Hepatocyte (in vitro differentiated cells): ENCODE measurements around the gene KIAA0319L.

Experiments
- CTCF ChIP-seq: fragments of 200-600 bp; sonication (generic); IDR thresholded peaks from 2 replicates; pipeline ENCODE4 v1.5.1; 2016; ENCODE audit warnings: antibody characterized with exemption, mild to moderate bottlenecking; ENCODE audit not compliant: poor library complexity
- EZH2phosphoT487 ChIP-seq: fragments of 200-600 bp; sonication (generic); IDR thresholded peaks from one replicate; pipeline ENCODE4 v1.6.1; 2018; ENCODE audit warnings: antibody characterized with exemption, mild to moderate bottlenecking, low read depth, moderate library complexity; ENCODE audit not compliant: unreplicated experiment, severe bottlenecking

GRCh38 chr1:35554266-35555211 lies 2.7 kb downstream of the KIAA0319L start:
- no peak for TF ChIP-seq CTCF
- no peak for TF ChIP-seq EZH2phosphoT487
